Prostate gland (tissue), 2 donors: ENCODE measurements around the gene FAM20A. TPM values are rescaled to one million over a fixed set of nuclear protein-coding genes. Genes with fewer than 3 reads are reported as not detected.

Experiments used
- DNase-seq: peaks from one replicate; pipeline ENCODE4 v3.0.0-alpha.2; 2019; ENCODE audit warnings: low spot score
- H3K27ac ChIP-seq, 2 donors: fragments of 200-600 bp; sonication (generic); 2 replicates each; pipeline ENCODE4 v1.5.1; 2017 to 2019
- H3K27me3 ChIP-seq: fragments of 200-600 bp; sonication (generic); replicated peaks from 2 replicates; pipeline ENCODE4 v1.5.1; 2019; ENCODE audit not compliant: insufficient read depth
- H3K36me3 ChIP-seq, 2 donors: fragments of 200-600 bp; sonication (generic); 1 replicate in 1 of 2; 2 replicates in 1 of 2; pipeline versions ENCODE4 v1.5.1 to v1.8.1; 2017 to 2019
- H3K4me1 ChIP-seq: fragments of 200-600 bp; sonication (generic); replicated peaks from 2 replicates; pipeline ENCODE4 v1.5.1; 2019
- H3K4me3 ChIP-seq, 2 donors: fragments of 200-600 bp; sonication (generic); 2 replicates each; pipeline ENCODE4 v1.5.1; 2017 to 2019
- H3K9me3 ChIP-seq: fragments of 200-600 bp; sonication (generic); 2 replicates; pipeline ENCODE4 v1.5.1; 2017
- CTCF ChIP-seq, 4 experiments: fragments of 200-600 bp in 2 of 4; fragments of 450-650 bp in 2 of 4; sonication (generic) in 2 of 4; IDR thresholded peaks; 1 replicate in 3 of 4; 2 replicates in 1 of 4; pipeline ENCODE4 v1.5.1; 2016 to 2019; ENCODE audit warnings: antibody characterized with exemption in 4 of 4, mild to moderate bottlenecking in 2 of 4, moderate library complexity in 2 of 4
- POLR2A ChIP-seq: fragments of 450-650 bp; IDR thresholded peaks from one replicate; pipeline ENCODE4 v1.6.1; 2016; ENCODE audit warnings: antibody characterized with exemption, mild to moderate bottlenecking
- POLR2AphosphoS5 ChIP-seq: sonication (generic); formaldehyde crosslinking; IDR thresholded peaks from one replicate; pipeline ENCODE4 v1.6.1; 2017; ENCODE audit warnings: antibody characterized with exemption
- WGBS: methylation state at CpG from one replicate; pipeline ENCODE4 v1.1.5; 2018; 5-methylcytosine and 5-hydroxymethylcytosine counted together
- intact Hi-C: fragments of 100-400 bp; cut with DNase I; formaldehyde crosslinking; loops from one replicate; pipeline ENCODE4 v1.14.2; 2022
- total RNA-seq, 2 donors: library from RNA; depleted of rRNA; stranded (reverse); fragments of >200 nt; gene quantifications; one replicate each; pipeline ENCODE4 v1.1.0, GENCODE V29; 2016

FAM20A gene
- total RNA-seq: 10 to 100 TPM in 1 of 2 donors, under 1 TPM in 1; 0.14 to 47.7 TPM

GRCh38 chr17:68600931-68601564 is at the start of gene FAM20A:
Gene FAM20A, minus strand, starts transcription at chr17:68601367. Its CDS starts 701 bp downstream, at chr17:68600666.
- no peak for DNase-seq
- H3K27ac ChIP-seq: peak within 1 kb of the TSS in 1 of 2 donors; percentile 43
- no peak for TF ChIP-seq CTCF (IDR thresholded peaks at IDR 0.05)
- no peaks in the 10 kb centered on the region for H3K36me3 ChIP-seq
- H3K4me3 ChIP-seq: peak within 1 kb of the TSS; percentile 25 to 46
- no peaks in the 10 kb centered on the region for H3K4me1 ChIP-seq
- peaks cover 10% of the 10 kb centered on the region for H3K27me3 ChIP-seq
- intact Hi-C loops: loop anchor here (10.0 kb wide), 1 partner anchor 66 kb away; no protein-coding TSS in a partner anchor
- WGBS: 3% methylated on average over 40 of the region's 69 CpGs
- H3K9me3 ChIP-seq: no peaks in the 10 kb centered on the region

GRCh38 chr17:68649324-68649723 is 48.2 kb upstream of the FAM20A start:
- no peaks in the 10 kb centered on the region for H3K9me3 ChIP-seq
- intact Hi-C loops: no loop called here
- TF ChIP-seq POLR2AphosphoS5: no peak
- TF ChIP-seq CTCF (IDR thresholded peaks at IDR 0.05): no peak
- TF ChIP-seq POLR2A: no peak
- H3K4me1 ChIP-seq: no peaks in the 10 kb centered on the region
- no peaks in the 10 kb centered on the region for H3K27me3 ChIP-seq
- H3K27ac ChIP-seq: no peak overlapping the region
- DNase-seq: no peak
- WGBS: 90% methylated on average over 3 of the region's 3 CpGs
- no peaks in the 10 kb centered on the region for H3K36me3 ChIP-seq
- no peak overlapping the region for H3K4me3 ChIP-seq

DNA sequence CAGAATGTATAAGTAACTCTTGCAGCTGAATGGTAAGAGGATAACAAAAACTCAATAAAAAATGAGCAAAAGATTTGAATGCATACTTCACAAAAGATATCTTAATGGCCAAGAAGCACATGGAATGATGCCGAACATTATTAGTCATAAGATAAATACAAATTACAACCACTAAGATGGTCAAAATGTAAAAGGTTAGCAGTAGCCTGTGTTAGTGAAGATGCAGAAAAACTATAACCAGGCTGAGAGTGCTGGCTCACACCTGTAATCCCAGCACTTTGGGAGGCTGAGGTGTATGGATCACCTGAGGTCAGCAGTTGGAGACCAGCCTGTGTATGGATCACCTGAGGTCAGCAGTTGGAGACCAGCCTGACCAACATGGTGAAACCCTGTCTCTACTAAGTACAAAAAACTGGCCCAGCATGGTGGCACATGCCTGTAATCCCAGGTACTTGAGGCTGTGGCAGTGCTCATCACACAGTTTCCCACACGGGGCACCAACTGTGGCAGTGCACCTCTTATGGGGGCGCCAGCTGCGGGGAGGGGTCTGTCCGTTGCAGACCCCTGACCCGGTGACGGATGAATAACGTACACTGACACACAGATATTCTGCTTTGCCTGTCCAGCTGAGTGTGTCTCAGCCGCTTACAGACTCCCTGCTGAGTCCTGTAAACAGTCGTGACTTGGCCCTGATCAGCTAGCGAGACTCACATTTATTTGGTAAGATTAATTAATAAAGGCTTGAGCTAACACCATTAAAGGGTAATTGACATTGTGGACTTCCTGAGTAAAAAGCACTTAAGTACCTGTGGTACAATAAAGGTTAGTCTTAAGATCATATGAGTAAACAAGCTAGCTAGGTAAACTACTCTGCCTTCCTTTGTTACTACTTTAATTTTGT is 45.7 kb upstream of the FAM20A start:
- intact Hi-C loops: no loop called here
- TF ChIP-seq POLR2AphosphoS5 (no peak), CTCF (IDR thresholded peaks at IDR 0.05) (no peak), POLR2A (no peak)
- DNase-seq: no peak
- H3K9me3 ChIP-seq: no peaks in the 10 kb centered on the region
- 53% methylated on average over 11 of the region's 11 CpGs for WGBS
- no peaks in the 10 kb centered on the region for H3K4me1 ChIP-seq
- no peak overlapping the region for H3K4me3 ChIP-seq
- H3K27me3 ChIP-seq: peaks cover 3% of the 10 kb centered on the region
- H3K27ac ChIP-seq: no peak overlapping the region
- H3K36me3 ChIP-seq: no peaks in the 10 kb centered on the region

DNA sequence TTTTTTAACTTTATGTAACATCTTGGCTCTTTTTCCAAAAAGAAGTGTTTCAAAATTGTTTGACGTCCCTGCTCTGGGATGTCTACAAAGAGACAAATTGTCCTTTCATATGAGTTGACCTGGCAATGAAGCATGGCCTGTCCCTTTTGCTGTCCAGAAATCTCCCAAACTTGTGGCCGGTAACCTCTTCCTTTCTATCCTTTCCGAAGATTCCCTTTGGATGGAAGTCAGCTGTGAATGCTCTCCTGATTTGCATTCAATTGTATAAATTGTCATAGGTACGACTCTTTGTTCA is 40.9 kb upstream of the FAM20A start:
- Histone ChIP-seq H3K4me3 (no peak overlapping the region), H3K27me3 (peaks cover 3% of the 10 kb centered on the region), H3K4me1 (no peaks in the 10 kb centered on the region), H3K36me3 (no peaks in the 10 kb centered on the region), H3K9me3 (no peaks in the 10 kb centered on the region), H3K27ac (no peak overlapping the region)
- intact Hi-C loops: no loop called here
- 78% methylated on average over 4 of the region's 4 CpGs for WGBS
- TF ChIP-seq POLR2AphosphoS5 (no peak), CTCF (IDR thresholded peaks at IDR 0.05) (no peak), POLR2A (no peak)
- no peak for DNase-seq
